Measurements from ENCODE around the gene SIGLEC12.
"Not testable (repeated sequence)": the region's sequence is repeated elsewhere in the genome, so short reads cannot be mapped to it uniquely, and the experiment has no call there.

SIGLEC12 gene

GRCh38 chr19:51467864-51468544 is 33.6 kb downstream of the SIGLEC12 start:
- CTCF ChIA-PET: interaction anchor here (1.1 kb wide), 1 partner anchor 189 kb away, joined by 4 read pairs; no protein-coding TSS in a partner anchor
- Mint-ChIP-seq H3K4me1 (peaks cover 7% of the 10 kb centered on the region), H3K36me3 (no peaks in the 10 kb centered on the region), H3K27ac (no peak overlapping the region), H3K27me3 (peaks cover 56% of the 10 kb centered on the region), H3K9me3 (no peaks in the 10 kb centered on the region), H3K4me3 (no peak overlapping the region)
- DNase-seq: no peak

- Mint-ChIP-seq H3K27ac (no peak overlapping the region), H3K36me3 (no peaks in the 10 kb centered on the region), H3K4me1 (peaks cover 7% of the 10 kb centered on the region), H3K4me3 (no peak overlapping the region), H3K27me3 (peaks cover 64% of the 10 kb centered on the region), H3K9me3 (no peaks in the 10 kb centered on the region)
- CTCF ChIA-PET: no interaction called here
- no peak for DNase-seq
These were observed 34.9 kb downstream of the SIGLEC12 start for GRCh38 chr19:51466723-51467122.

GRCh38 chr19:51463976-51464581 is 37.5 kb downstream of the SIGLEC12 start:
- DNase-seq, H3K4me3 Mint-ChIP-seq, H3K36me3 Mint-ChIP-seq, CTCF ChIA-PET, H3K9me3 Mint-ChIP-seq, H3K4me1 Mint-ChIP-seq, H3K27ac Mint-ChIP-seq: not testable (repeated sequence)
- peaks cover 75% of the 10 kb centered on the region for H3K27me3 Mint-ChIP-seq

GRCh38 chr19:51462681-51463080 is 38.9 kb downstream of the SIGLEC12 start:
- no peak overlapping the region for H3K27ac Mint-ChIP-seq
- DNase-seq: no peak
- no peaks in the 10 kb centered on the region for H3K36me3 Mint-ChIP-seq
- CTCF ChIA-PET: interaction anchor here (0.8 to 1.0 kb wide), 2 partner anchors 9 to 11 kb away, joined by 3 to 6 read pairs; no protein-coding TSS in a partner anchor
- H3K4me1 Mint-ChIP-seq: peaks cover 3% of the 10 kb centered on the region
- H3K27me3 Mint-ChIP-seq: peaks cover 73% of the 10 kb centered on the region
- H3K9me3 Mint-ChIP-seq: no peaks in the 10 kb centered on the region
- no peak overlapping the region for H3K4me3 Mint-ChIP-seq

- H3K27me3 Mint-ChIP-seq: peaks cover 72% of the 10 kb centered on the region
- DNase-seq: no peak
- no peaks in the 10 kb centered on the region for H3K4me1 Mint-ChIP-seq
- CTCF ChIA-PET: interaction anchor here (0.8 to 1.0 kb wide), 2 partner anchors 9 to 20 kb away, joined by 3 read pairs; no protein-coding TSS in a partner anchor
- no peak overlapping the region for H3K27ac Mint-ChIP-seq
- no peaks in the 10 kb centered on the region for H3K36me3 Mint-ChIP-seq
- H3K4me3 Mint-ChIP-seq: no peak overlapping the region
- no peaks in the 10 kb centered on the region for H3K9me3 Mint-ChIP-seq
These were observed 39.3 kb downstream of the SIGLEC12 start for GRCh38 chr19:51462276-51462675.

- no peak for DNase-seq
- CTCF ChIA-PET: interaction anchor here (1.0 kb wide), 1 partner anchor 20 kb away, joined by 3 read pairs; no protein-coding TSS in a partner anchor
- no peak overlapping the region for H3K27ac Mint-ChIP-seq
- no peaks in the 10 kb centered on the region for H3K9me3 Mint-ChIP-seq
- no peaks in the 10 kb centered on the region for H3K4me1 Mint-ChIP-seq
- no peaks in the 10 kb centered on the region for H3K36me3 Mint-ChIP-seq
- peaks cover 68% of the 10 kb centered on the region for H3K27me3 Mint-ChIP-seq
- no peak overlapping the region for H3K4me3 Mint-ChIP-seq
These were observed 39.9 kb downstream of the SIGLEC12 start for GRCh38 chr19:51461723-51462161.

GRCh38 chr19:51460164-51460992 is 41.2 kb downstream of the SIGLEC12 start:
- DNase-seq: no peak
- no peaks in the 10 kb centered on the region for H3K9me3 Mint-ChIP-seq
- no peak overlapping the region for H3K4me3 Mint-ChIP-seq
- peaks cover 58% of the 10 kb centered on the region for H3K27me3 Mint-ChIP-seq
- CTCF ChIA-PET: interaction anchor here (1.4 kb wide), 1 partner anchor 13 kb away, joined by 4 read pairs; no protein-coding TSS in a partner anchor
- H3K4me1 Mint-ChIP-seq: no peaks in the 10 kb centered on the region
- H3K36me3 Mint-ChIP-seq: no peaks in the 10 kb centered on the region
- no peak overlapping the region for H3K27ac Mint-ChIP-seq

- Mint-ChIP-seq H3K36me3 (no peaks in the 10 kb centered on the region), H3K9me3 (no peaks in the 10 kb centered on the region), H3K4me1 (no peaks in the 10 kb centered on the region), H3K27ac (no peak overlapping the region), H3K4me3 (no peak overlapping the region), H3K27me3 (peaks cover 54% of the 10 kb centered on the region)
- CTCF ChIA-PET: no interaction called here
- no peak for DNase-seq
These were observed 42.6 kb downstream of the SIGLEC12 start for GRCh38 chr19:51458899-51459505.

GRCh38 chr19:51458051-51458645 is 43.5 kb downstream of the SIGLEC12 start, which contains the start of gene SIGLEC8:
Gene SIGLEC8 (minus strand): TSS chr19:51458454. CDS start chr19:51458387, 67 bp downstream.
- Mint-ChIP-seq H3K27ac (no peak within 1 kb of the TSS), H3K27me3 (peaks cover 51% of the 10 kb centered on the region), H3K4me3 (no peak within 1 kb of the TSS), H3K36me3 (no peaks in the 10 kb centered on the region), H3K9me3 (no peaks in the 10 kb centered on the region), H3K4me1 (no peaks in the 10 kb centered on the region)
- no peak for DNase-seq
- CTCF ChIA-PET: interaction anchor here (1.6 kb wide), 1 partner anchor 9 kb away, joined by 3 read pairs; no protein-coding TSS in a partner anchor

- no peak for DNase-seq
- Mint-ChIP-seq H3K27ac (no peak overlapping the region), H3K4me1 (no peaks in the 10 kb centered on the region), H3K36me3 (no peaks in the 10 kb centered on the region), H3K9me3 (no peaks in the 10 kb centered on the region), H3K27me3 (peaks cover 46% of the 10 kb centered on the region), H3K4me3 (no peak overlapping the region)
- CTCF ChIA-PET: interaction anchor here (1.6 kb wide), 1 partner anchor 8 kb away, joined by 3 read pairs; no protein-coding TSS in a partner anchor
These were observed 44.1 kb downstream of the SIGLEC12 start for GRCh38 chr19:51457351-51458013.

- CTCF ChIA-PET: interaction anchor here (1.6 kb wide), 1 partner anchor 8 kb away, joined by 3 read pairs; no protein-coding TSS in a partner anchor
- DNase-seq: no peak
These were observed 44.9 kb downstream of the SIGLEC12 start for GRCh38 chr19:51456541-51457290.

GRCh38 chr19:51450730-51451307 is 50.8 kb downstream of the SIGLEC12 start:
- CTCF ChIA-PET: interaction anchor here (0.8 kb wide), 1 partner anchor 191 kb away, joined by 3 read pairs; no protein-coding TSS in a partner anchor

More at GRCh38 chr19:51456541-51457290, 44.9 kb downstream of the SIGLEC12 start:
- Mint-ChIP-seq H3K4me1 (no peaks in the 10 kb centered on the region), H3K27ac (no peak overlapping the region), H3K9me3 (no peaks in the 10 kb centered on the region), H3K27me3 (peaks cover 41% of the 10 kb centered on the region), H3K4me3 (no peak overlapping the region), H3K36me3 (no peaks in the 10 kb centered on the region)

More at GRCh38 chr19:51450730-51451307, 50.8 kb downstream of the SIGLEC12 start:
- Mint-ChIP-seq H3K27ac (no peak overlapping the region), H3K4me3 (no peak overlapping the region), H3K9me3 (peaks cover 20% of the 10 kb centered on the region), H3K4me1 (peaks cover 25% of the 10 kb centered on the region), H3K36me3 (peaks cover 7% of the 10 kb centered on the region), H3K27me3 (peaks cover 28% of the 10 kb centered on the region)
- DNase-seq: no peak

Data from activated naive CD4-positive, alpha-beta T cell treated with anti-CD3 and anti-CD28 coated beads, Interleukin-2, amount 10 ng/mL, durations not matched to agents 7 days and 5 days (primary cell).